Measurements from ENCODE around the gene UBE2I.
A peak's percentile ranks its signal among the peaks of the same experiment; 100 is the strongest.
"Not testable (repeated sequence)": the region's sequence is repeated elsewhere in the genome, so short reads cannot be mapped to it uniquely, and the experiment has no call there.

Gene UBE2I

GRCh38 chr16:1326946-1327618 lies 17.6 kb downstream of the UBE2I start:
- H3F3A ChIP-seq (ENCODE audit: insufficient read depth, low read length) = no peaks in the 10 kb centered on the region
- no peaks in the 10 kb centered on the region for H3K27me3 ChIP-seq (ENCODE audit: insufficient read depth, low read length)
- H3K4me1 ChIP-seq (ENCODE audit: insufficient read depth, low read length, severe bottlenecking) = peaks cover 38% of the 10 kb centered on the region
- H3K27ac ChIP-seq (ENCODE audit: low read depth, low read length, poor library complexity, severe bottlenecking) = peak overlapping the region; percentile 68
- H3K9ac ChIP-seq (ENCODE audit: low read length) = no peak overlapping the region
- H3K79me2 ChIP-seq (ENCODE audit: insufficient read depth, low read length) = no peaks in the 10 kb centered on the region
- no peaks in the 10 kb centered on the region for H3K9me2 ChIP-seq (ENCODE audit: low read depth, low read length)
- H2AFZ ChIP-seq (ENCODE audit: low read length) = no peak overlapping the region
- H3K36me3 ChIP-seq (ENCODE audit: insufficient read depth, low read length) = peaks cover 32% of the 10 kb centered on the region
- TF ChIP-seq EZH2 (IDR thresholded peaks at IDR 0.05; ENCODE audit: borderline replicate concordance, low read length) = no peak
- TF ChIP-seq, protein P1, sequence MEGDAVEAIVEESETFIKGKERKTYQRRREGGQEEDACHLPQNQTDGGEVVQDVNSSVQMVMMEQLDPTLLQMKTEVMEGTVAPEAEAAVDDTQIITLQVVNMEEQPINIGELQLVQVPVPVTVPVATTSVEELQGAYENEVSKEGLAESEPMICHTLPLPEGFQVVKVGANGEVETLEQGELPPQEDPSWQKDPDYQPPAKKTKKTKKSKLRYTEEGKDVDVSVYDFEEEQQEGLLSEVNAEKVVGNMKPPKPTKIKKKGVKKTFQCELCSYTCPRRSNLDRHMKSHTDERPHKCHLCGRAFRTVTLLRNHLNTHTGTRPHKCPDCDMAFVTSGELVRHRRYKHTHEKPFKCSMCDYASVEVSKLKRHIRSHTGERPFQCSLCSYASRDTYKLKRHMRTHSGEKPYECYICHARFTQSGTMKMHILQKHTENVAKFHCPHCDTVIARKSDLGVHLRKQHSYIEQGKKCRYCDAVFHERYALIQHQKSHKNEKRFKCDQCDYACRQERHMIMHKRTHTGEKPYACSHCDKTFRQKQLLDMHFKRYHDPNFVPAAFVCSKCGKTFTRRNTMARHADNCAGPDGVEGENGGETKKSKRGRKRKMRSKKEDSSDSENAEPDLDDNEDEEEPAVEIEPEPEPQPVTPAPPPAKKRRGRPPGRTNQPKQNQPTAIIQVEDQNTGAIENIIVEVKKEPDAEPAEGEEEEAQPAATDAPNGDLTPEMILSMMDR (IDR thresholded peaks at IDR 0.05; ENCODE audit: low read length) = no peak
- no peak overlapping the region for H3K4me2 ChIP-seq (ENCODE audit: low read length)
- no peaks in the 10 kb centered on the region for H4K20me1 ChIP-seq (ENCODE audit: insufficient read depth, low read length)
- H3K9me3 ChIP-seq (ENCODE audit: low read length) = no peaks in the 10 kb centered on the region
- no peak overlapping the region for H3K4me3 ChIP-seq (ENCODE audit: low read depth, low read length, poor library complexity, severe bottlenecking)

DNA sequence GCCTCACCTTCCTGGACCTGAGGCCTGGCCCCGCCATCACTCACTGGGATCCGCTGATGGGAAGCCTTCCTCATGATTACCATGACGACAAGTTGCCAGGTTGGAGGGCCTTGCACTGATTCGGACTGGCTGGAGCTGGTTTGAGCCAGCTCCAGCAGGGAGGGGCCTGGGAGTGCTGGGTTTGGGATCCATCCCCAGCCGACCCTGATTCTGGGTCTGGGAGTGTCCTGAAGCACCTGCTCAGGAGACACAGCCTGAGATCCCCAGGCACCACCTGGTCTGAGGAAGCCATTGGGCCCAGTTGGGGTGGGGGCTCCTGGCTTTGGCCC lies 18.1 kb downstream of the UBE2I start:
- H3K36me3 ChIP-seq (ENCODE audit: insufficient read depth, low read length) = peaks cover 28% of the 10 kb centered on the region
- no peaks in the 10 kb centered on the region for H3K9me3 ChIP-seq (ENCODE audit: low read length)
- no peaks in the 10 kb centered on the region for H3K27me3 ChIP-seq (ENCODE audit: insufficient read depth, low read length)
- H3K4me2 ChIP-seq (ENCODE audit: low read length) = no peak overlapping the region
- no peak overlapping the region for H2AFZ ChIP-seq (ENCODE audit: low read length)
- no peak for TF ChIP-seq EZH2 (IDR thresholded peaks at IDR 0.05; ENCODE audit: borderline replicate concordance, low read length)
- TF ChIP-seq, protein P1 (IDR thresholded peaks at IDR 0.05; ENCODE audit: low read length) = no peak
- no peaks in the 10 kb centered on the region for H3K9me2 ChIP-seq (ENCODE audit: low read depth, low read length)
- H3K4me1 ChIP-seq (ENCODE audit: insufficient read depth, low read length, severe bottlenecking) = peaks cover 43% of the 10 kb centered on the region
- no peak overlapping the region for H3K9ac ChIP-seq (ENCODE audit: low read length)
- no peaks in the 10 kb centered on the region for H3K79me2 ChIP-seq (ENCODE audit: insufficient read depth, low read length)
- H3F3A ChIP-seq (ENCODE audit: insufficient read depth, low read length) = no peaks in the 10 kb centered on the region
- no peaks in the 10 kb centered on the region for H4K20me1 ChIP-seq (ENCODE audit: insufficient read depth, low read length)
- no peak overlapping the region for H3K4me3 ChIP-seq (ENCODE audit: low read depth, low read length, poor library complexity, severe bottlenecking)
- H3K27ac ChIP-seq (ENCODE audit: low read depth, low read length, poor library complexity, severe bottlenecking) = no peak overlapping the region

DNA sequence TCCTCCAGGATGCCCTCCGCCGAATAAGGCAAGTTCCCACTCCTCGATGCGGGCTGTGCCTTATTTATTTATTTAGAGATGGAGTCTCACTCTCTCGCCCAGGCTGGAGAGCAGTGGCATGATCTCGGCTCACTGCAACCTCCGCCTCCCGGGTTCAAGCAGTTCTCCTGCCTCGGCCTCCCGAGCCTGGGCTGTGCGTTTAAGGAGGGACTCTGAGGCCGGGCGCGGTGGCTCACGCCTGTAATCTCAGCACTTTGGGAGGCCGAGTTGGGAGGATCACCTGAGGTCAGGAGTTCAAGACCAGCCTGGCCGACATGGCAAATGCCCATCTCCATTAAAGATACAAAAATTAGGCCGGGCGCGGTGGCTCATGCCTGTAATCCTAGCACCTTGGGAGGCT lies 18.7 kb downstream of the UBE2I start:
- Histone ChIP-seq H3K36me3 (ENCODE audit: insufficient read depth, low read length) (peaks cover 24% of the 10 kb centered on the region), H3K4me1 (ENCODE audit: insufficient read depth, low read length, severe bottlenecking) (peaks cover 45% of the 10 kb centered on the region)
- not testable (repeated sequence) for H4K20me1 ChIP-seq (ENCODE audit: insufficient read depth, low read length); H3K27me3 ChIP-seq (ENCODE audit: insufficient read depth, low read length); H3K9me3 ChIP-seq (ENCODE audit: low read length); H3K4me2 ChIP-seq (ENCODE audit: low read length); H3K27ac ChIP-seq (ENCODE audit: low read depth, low read length, poor library complexity, severe bottlenecking); H2AFZ ChIP-seq (ENCODE audit: low read length); H3K4me3 ChIP-seq (ENCODE audit: low read depth, low read length, poor library complexity, severe bottlenecking); H3K79me2 ChIP-seq (ENCODE audit: insufficient read depth, low read length); H3K9me2 ChIP-seq (ENCODE audit: low read depth, low read length); H3F3A ChIP-seq (ENCODE audit: insufficient read depth, low read length); H3K9ac ChIP-seq (ENCODE audit: low read length)

GRCh38 chr16:1328961-1329360 lies 19.5 kb downstream of the UBE2I start:
- not testable (repeated sequence) for H2AFZ ChIP-seq (ENCODE audit: low read length); H3K4me2 ChIP-seq (ENCODE audit: low read length); H3K79me2 ChIP-seq (ENCODE audit: insufficient read depth, low read length); H3K9me2 ChIP-seq (ENCODE audit: low read depth, low read length); H3F3A ChIP-seq (ENCODE audit: insufficient read depth, low read length); H3K27ac ChIP-seq (ENCODE audit: low read depth, low read length, poor library complexity, severe bottlenecking); H3K4me3 ChIP-seq (ENCODE audit: low read depth, low read length, poor library complexity, severe bottlenecking); H3K9ac ChIP-seq (ENCODE audit: low read length); H4K20me1 ChIP-seq (ENCODE audit: insufficient read depth, low read length); H3K9me3 ChIP-seq (ENCODE audit: low read length); H3K27me3 ChIP-seq (ENCODE audit: insufficient read depth, low read length)
- peaks cover 45% of the 10 kb centered on the region for H3K4me1 ChIP-seq (ENCODE audit: insufficient read depth, low read length, severe bottlenecking)
- peaks cover 16% of the 10 kb centered on the region for H3K36me3 ChIP-seq (ENCODE audit: insufficient read depth, low read length)

Measured in OCI-LY1 (cell line).